Stimulated activated CD4-positive, alpha-beta T cell treated with anti-CD3 and anti-CD28 coated beads, Interleukin-1b, Interleukin-23, amount 100 ng/mL, for 1 hour (primary cell): ENCODE data around the gene AK1.

Experiments used
- DNase-seq, 2 donors: peaks; one replicate each; pipeline ENCODE4 v3.0.0-alpha.2; 2020; ENCODE audit warnings: low read depth in 2 of 2

Gene AK1

GRCh38 chr9:127818574-127818973 is 58.9 kb downstream of the AK1 start:
- no peak for DNase-seq

GRCh38 chr9:127817881-127818434 is 59.5 kb downstream of the AK1 start:
- DNase-seq = no peak

GRCh38 chr9:127816728-127817127 is 60.7 kb downstream of the AK1 start:
- DNase-seq = no peak
